Measurements from ENCODE around the gene NELFB. TPM values are rescaled to one million over a fixed set of nuclear protein-coding genes. Genes with fewer than 3 reads are reported as not detected.

The NELFB gene
- total RNA-seq, 2 experiments from 2014 or later: 47.0 to 47.1 TPM

DNA sequence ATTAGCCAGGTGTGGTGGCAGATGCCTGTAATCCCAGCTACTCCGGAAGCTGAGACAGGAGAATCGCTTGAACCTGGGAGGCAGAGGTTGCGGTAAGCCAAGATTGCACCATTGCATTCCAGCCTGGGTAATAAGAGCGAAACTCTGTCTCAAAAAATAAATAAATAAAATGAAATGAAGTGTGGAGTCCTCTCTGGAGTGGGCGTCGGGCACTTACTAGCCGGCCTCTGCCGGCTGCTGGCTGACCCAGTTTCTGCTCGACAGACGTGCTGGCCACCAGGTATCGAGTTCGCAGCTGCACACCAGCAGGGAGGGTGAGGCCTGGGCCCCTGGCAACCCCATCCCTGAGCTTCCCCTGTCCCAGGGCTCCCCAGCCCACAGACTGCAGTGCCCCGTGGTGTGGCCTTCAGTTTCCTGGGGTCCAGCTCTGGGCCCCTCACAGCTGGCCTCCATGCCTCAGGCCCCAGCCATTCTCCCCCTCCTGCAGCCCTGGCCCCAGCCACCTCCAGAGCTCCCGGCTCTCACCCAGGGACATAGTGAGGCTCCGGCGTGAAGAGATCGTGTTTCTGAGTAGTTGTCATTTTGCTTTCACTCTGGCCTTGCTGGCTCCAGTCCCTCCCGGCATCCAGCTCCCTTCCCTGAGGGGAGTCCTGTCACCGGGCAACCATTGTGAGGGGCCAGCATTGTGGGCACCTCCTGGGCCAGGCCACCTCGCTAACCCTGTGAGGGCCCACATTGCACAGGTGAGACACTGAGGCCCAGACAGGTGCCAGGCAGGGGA is 7.8 kb upstream of the NELFB start:
- CTCF ChIA-PET: interaction anchor here (1.1 to 1.5 kb wide), 2 partner anchors 9 to 11 kb away, joined by 3 to 4 read pairs; no protein-coding TSS in a partner anchor
- DNase-seq: no peak

DNA sequence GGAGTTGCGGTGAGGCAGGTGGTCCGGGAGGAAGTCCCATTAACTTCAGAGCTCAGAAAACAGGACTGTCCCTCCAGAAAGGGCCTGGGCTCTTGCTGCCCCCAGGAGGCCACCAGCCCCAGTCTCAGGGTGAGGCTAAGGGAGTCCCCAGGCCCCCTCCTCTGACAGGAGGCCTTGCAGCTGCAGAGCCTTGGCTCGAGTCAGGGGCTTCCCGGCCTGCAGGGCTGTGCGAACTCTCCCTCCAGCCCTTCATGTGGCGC is 7.3 kb upstream of the NELFB start:
- intact Hi-C loops (cut with micrococcal nuclease): loop anchor here (10.0 kb wide), 1 partner anchor 763 kb away; the partner anchor contains the start of gene SEC16A
- no peak overlapping the region for H3K27ac Mint-ChIP-seq
- H3K4me1 Mint-ChIP-seq (ENCODE audit: low read depth): peaks cover 5% of the 10 kb centered on the region
- H3K4me3 Mint-ChIP-seq: no peak overlapping the region
- no peaks in the 10 kb centered on the region for H3K9me3 Mint-ChIP-seq
- CTCF ChIA-PET: interaction anchor here (1.5 kb wide), 1 partner anchor 9 kb away, joined by 4 read pairs; no protein-coding TSS in a partner anchor
- H3K36me3 Mint-ChIP-seq (ENCODE audit: low read depth): peaks cover 6% of the 10 kb centered on the region
- H3K27me3 Mint-ChIP-seq (ENCODE audit: low read depth): no peaks in the 10 kb centered on the region
- DNase-seq: no peak

More for the DNA sequence above, 7.8 kb upstream of the NELFB start:
- Mint-ChIP-seq H3K36me3 (ENCODE audit: low read depth) (peaks cover 11% of the 10 kb centered on the region), H3K27ac (no peak overlapping the region), H3K9me3 (no peaks in the 10 kb centered on the region), H3K4me3 (no peak overlapping the region), H3K4me1 (ENCODE audit: low read depth) (peaks cover 11% of the 10 kb centered on the region), H3K27me3 (ENCODE audit: low read depth) (no peaks in the 10 kb centered on the region)
- intact Hi-C loops (cut with micrococcal nuclease): loop anchor here (10.0 kb wide), 1 partner anchor 763 kb away; the partner anchor contains the start of gene SEC16A

DNA sequence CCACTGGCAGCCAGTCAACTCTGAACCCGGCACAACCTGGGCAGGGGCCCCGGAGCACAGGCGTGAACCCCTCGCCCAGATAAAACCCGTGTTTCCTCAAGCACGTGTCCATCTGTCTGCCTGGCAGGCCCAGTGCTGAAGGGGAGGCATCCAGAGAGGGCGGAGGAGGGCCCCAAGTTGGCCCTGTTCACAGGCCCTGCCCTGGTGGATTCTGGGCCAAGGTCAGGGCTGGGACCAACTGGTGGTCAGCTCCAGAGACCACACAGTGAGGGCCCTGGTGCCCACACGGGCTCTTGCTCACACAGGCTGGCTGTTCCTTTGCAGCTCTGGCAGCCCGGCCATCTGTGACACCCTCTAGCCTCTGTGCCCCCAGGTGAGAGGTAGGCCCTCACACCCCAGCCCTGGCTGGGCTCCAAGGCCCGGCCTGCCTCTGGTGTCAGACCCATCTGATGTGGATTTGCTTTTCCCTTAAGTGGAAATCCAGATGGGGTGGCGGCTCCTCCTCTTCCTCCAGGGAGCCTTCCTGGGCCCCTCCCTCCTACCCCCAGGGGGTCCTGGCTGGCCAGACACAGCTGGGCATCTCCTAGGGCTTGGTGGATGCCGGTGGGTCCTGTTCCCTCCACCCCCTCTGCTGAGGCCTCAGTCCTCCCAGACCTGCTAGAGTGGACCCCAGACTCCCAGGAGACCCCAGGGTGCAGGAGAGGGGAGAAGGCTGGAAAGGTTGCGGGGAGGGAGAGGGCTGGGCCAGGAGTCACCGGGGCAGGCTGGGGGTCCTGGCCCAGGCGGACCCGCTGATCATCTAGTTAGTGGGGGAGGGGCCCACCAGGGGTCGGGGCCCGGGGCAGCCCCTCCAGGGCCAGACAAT is 4.6 kb upstream of the NELFB start:
- no peak for DNase-seq
- Mint-ChIP-seq H3K27ac (no peak overlapping the region), H3K9me3 (no peaks in the 10 kb centered on the region), H3K36me3 (ENCODE audit: low read depth) (no peaks in the 10 kb centered on the region), H3K27me3 (ENCODE audit: low read depth) (no peaks in the 10 kb centered on the region), H3K4me3 (no peak overlapping the region), H3K4me1 (ENCODE audit: low read depth) (peaks cover 6% of the 10 kb centered on the region)
- CTCF ChIA-PET: interaction anchor here (0.8 to 1.1 kb wide), 2 partner anchors 17 to 131 kb away, joined by 3 read pairs; no protein-coding TSS in a partner anchor
- intact Hi-C loops (cut with micrococcal nuclease): no loop called here

DNA sequence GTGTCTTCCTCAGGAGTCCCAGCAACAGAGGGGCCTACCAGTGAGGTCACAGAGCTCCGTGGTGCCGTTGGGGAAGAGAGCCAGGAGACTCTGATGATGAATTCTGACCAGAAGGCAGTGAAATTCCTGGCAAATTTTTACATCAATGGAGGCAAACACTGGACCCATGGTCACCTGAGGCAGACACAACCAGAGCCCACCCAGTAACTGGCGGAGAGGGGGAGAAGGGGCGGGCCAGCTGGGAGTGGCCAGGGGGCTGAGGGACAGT is 4.0 kb upstream of the NELFB start, which contains the start of gene STPG3:
Gene STPG3 (plus strand): TSS at position 93 of the 268 bp plus-strand sequence. CDS start 1 bp downstream, at position 94.
- H3K27ac Mint-ChIP-seq: no peak within 1 kb of the TSS
- H3K9me3 Mint-ChIP-seq: no peaks in the 10 kb centered on the region
- no peak for DNase-seq
- no peak within 1 kb of the TSS for H3K4me3 Mint-ChIP-seq
- H3K4me1 Mint-ChIP-seq (ENCODE audit: low read depth): peaks cover 7% of the 10 kb centered on the region
- no peaks in the 10 kb centered on the region for H3K27me3 Mint-ChIP-seq (ENCODE audit: low read depth)
- CTCF ChIA-PET: interaction anchor here (0.8 to 1.1 kb wide), 2 partner anchors 18 to 132 kb away, joined by 3 read pairs; no protein-coding TSS in a partner anchor
- no peaks in the 10 kb centered on the region for H3K36me3 Mint-ChIP-seq (ENCODE audit: low read depth)
- intact Hi-C loops (cut with micrococcal nuclease): no loop called here

DNA sequence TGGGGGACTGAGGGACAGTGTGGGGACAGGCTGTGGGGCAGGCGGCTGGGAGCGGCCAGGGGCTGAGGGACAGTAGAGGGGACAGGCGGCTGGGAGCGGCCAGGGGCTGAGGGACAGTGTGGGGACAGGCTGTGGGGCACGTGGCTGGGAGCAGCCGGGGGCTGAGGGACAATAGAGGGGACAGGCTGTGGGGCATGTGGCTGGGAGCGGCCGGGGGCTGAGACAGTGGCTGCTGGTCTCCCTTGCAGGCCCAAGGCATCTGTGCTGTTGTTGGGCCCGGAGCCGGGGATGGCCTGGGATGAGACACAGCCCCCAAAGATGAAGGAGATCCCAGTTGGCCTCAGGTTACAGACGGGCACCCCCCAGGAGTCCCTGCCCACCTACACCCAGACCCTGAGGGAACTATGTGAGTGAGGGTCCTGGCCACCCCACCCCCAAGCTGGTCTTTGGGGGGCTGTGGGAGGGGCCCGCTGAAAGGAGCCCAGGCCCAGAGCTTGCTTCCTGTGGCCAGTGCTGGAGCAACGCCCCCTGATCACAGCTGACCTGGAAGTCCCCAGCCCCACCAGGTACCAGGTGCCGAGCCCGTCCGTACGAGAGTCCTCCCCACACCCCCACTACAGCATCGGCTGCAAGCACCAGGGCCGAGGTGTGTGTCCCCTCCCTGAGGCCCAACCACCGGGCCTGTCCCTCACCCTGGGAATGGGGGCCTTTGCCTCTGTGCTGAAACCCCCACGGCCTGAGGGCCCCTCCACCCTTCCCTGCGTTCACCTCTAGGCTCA is 3.4 kb upstream of the NELFB start:
- no peak for DNase-seq
- H3K9me3 Mint-ChIP-seq: no peaks in the 10 kb centered on the region

DNA sequence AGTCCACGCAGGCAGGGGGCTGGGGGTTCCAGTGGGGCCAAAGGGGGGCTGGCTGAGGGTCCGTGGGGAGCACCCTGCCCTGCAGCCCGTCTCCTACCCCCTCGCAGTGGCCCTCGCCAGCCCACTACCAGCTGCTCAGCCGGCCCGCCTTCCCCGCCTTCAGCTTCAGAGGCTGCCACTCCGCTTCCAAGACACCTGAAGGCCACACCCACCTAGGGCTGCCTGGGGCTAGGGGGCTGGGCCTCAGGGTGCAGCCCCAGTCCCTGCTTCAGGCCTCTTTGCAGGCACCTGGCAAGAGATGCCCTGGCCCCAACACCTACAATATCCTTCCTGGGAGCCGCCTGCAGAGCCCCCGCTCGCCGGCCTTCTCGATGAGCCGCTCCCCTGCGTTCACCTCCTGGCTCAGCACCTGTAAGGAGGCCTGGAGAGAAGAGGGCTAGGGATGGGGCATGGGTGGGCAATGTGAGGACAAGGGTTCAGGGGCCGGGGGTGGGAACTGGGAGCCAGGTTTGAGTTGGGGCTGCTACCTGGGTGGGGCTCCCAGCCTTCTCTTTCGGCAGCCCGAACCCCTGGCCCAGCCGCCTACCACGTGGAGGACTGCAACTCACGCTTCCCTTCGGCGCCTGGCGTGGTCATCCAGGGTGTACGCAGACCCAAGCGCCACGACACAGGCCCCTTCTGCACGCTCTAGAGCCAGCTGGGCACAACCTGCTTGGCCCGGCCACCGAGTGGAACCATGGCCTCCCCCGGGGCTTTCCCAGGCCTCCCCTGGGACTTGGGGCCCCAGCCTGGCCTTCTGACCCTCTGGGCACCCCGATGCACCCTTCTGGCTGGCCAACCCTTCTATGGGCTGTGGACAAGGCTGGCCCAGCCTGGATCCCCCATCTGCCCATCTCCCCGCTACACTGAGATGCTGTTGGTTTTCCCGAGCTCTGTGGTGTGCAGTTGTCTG is 2.3 kb upstream of the NELFB start:
- peaks cover 3% of the 10 kb centered on the region for H3K36me3 Mint-ChIP-seq (ENCODE audit: low read depth)
- H3K27ac Mint-ChIP-seq: no peak overlapping the region
- CTCF ChIA-PET: no interaction called here
- no peak overlapping the region for H3K4me3 Mint-ChIP-seq
- no peaks in the 10 kb centered on the region for H3K9me3 Mint-ChIP-seq
- no peak for DNase-seq
- no peaks in the 10 kb centered on the region for H3K27me3 Mint-ChIP-seq (ENCODE audit: low read depth)
- peaks cover 18% of the 10 kb centered on the region for H3K4me1 Mint-ChIP-seq (ENCODE audit: low read depth)
- intact Hi-C loops (cut with micrococcal nuclease): no loop called here

More for the DNA sequence above, 3.4 kb upstream of the NELFB start:
- intact Hi-C loops (cut with micrococcal nuclease): no loop called here
- CTCF ChIA-PET: interaction anchor here (0.8 to 1.1 kb wide), 2 partner anchors 19 to 132 kb away, joined by 3 read pairs; no protein-coding TSS in a partner anchor
- Mint-ChIP-seq H3K4me1 (ENCODE audit: low read depth) (peaks cover 12% of the 10 kb centered on the region), H3K27me3 (ENCODE audit: low read depth) (no peaks in the 10 kb centered on the region), H3K4me3 (no peak overlapping the region), H3K36me3 (ENCODE audit: low read depth) (peaks cover 1% of the 10 kb centered on the region), H3K27ac (no peak overlapping the region)

DNA sequence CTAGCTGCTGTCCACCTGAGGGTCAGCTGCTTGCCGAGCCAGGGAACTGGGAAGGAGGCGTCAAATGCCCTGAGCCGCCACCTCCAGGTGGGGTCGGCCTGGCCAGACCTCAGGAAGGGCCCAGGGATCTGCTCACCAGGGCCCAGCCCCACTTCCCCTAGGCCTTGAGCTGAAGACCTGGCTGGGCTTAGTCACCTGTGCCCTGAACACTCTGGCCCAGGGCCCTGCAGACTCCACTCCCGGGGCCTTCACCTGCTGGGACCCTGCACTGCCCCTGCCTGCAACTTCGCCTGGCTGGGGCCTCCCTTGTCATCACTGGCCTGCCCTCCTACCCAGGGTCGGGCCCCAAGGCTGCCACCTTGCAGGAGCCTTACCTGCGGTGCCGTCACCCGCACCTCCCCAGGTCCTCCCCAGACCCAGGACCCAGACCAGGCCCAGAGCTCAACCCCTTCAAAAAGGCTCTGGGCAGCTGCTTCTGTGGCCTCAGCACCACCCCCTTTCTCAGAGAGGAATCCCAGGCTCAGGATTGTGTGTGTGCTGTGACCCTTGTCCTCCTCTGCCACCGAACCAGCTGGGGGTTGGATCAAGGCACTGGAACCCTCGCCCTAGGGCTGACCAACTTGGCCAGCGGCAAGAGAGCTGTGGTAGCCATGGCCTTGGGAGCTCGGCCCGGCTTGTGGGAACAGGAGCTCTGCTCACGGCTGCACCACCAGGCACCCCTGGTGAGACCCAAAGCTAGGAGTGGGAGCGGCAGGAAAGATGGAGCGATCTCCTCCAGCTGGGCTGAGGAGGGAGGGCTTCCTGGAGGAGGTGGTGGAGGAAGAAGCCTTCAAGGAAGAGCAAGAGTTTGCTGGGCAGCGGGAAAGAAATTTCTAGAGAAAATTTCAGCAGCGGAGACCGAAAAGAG is 1.2 kb upstream of the NELFB start:
- DNase-seq: no peak
- H3K27me3 Mint-ChIP-seq (ENCODE audit: low read depth): no peaks in the 10 kb centered on the region
- intact Hi-C loops (cut with micrococcal nuclease): no loop called here
- H3K27ac Mint-ChIP-seq: no peak overlapping the region
- H3K9me3 Mint-ChIP-seq: no peaks in the 10 kb centered on the region
- peak overlapping the region; percentile 85 for H3K4me3 Mint-ChIP-seq
- CTCF ChIA-PET: interaction anchor here (0.8 to 3.1 kb wide), 3 partner anchors 15 to 219 kb away, joined by 3 to 13 read pairs (median 3); no protein-coding TSS in a partner anchor
- H3K4me1 Mint-ChIP-seq (ENCODE audit: low read depth): peaks cover 18% of the 10 kb centered on the region
- H3K36me3 Mint-ChIP-seq (ENCODE audit: low read depth): peaks cover 6% of the 10 kb centered on the region

DNA sequence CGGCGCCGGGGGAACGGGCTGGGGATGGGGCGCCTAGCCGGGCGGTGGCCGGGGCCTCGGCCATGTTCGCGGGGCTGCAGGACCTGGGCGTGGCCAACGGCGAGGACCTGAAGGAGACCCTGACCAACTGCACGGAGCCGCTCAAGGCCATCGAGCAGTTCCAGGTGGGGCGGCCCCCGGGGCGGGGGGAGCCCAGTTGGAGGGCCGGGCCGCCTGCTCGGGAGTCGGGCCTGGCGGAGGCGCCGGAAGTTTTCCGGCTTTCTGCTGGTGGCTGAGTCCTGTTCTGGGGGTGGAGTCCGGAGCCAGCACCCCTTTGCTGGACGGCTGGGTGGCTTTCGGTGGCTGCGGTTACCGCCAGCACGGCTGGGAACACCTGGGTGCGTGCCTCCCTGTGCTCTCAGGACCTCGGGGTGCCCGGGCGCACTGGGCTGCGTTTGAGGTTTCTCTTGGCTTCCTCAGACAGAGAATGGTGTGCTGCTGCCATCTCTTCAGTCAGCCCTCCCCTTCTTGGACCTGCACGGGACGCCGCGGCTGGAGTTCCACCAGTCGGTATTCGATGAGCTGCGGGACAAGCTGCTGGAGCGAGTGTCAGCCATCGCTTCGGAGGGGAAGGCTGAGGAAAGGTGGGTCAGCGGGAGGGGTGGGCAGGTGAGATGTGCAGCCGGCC is 454 bp downstream of the NELFB start:
- CTCF ChIA-PET: interaction anchor here (1.0 to 3.1 kb wide), 3 partner anchors 19 to 221 kb away, joined by 3 to 13 read pairs (median 3); no protein-coding TSS in a partner anchor
- Mint-ChIP-seq H3K4me3 (peak overlapping the region; percentile 85), H3K27ac (peak overlapping the region; percentile 75), H3K9me3 (no peaks in the 10 kb centered on the region), H3K36me3 (ENCODE audit: low read depth) (peaks cover 8% of the 10 kb centered on the region), H3K4me1 (ENCODE audit: low read depth) (peaks cover 18% of the 10 kb centered on the region), H3K27me3 (ENCODE audit: low read depth) (no peaks in the 10 kb centered on the region)
- DNase-seq: peak; percentile 42
- intact Hi-C loops (cut with micrococcal nuclease): loop anchor here (1.0 kb wide), 2 partner anchors 14 to 32 kb away; partner anchors contain the start of gene TUBB4B

DNA sequence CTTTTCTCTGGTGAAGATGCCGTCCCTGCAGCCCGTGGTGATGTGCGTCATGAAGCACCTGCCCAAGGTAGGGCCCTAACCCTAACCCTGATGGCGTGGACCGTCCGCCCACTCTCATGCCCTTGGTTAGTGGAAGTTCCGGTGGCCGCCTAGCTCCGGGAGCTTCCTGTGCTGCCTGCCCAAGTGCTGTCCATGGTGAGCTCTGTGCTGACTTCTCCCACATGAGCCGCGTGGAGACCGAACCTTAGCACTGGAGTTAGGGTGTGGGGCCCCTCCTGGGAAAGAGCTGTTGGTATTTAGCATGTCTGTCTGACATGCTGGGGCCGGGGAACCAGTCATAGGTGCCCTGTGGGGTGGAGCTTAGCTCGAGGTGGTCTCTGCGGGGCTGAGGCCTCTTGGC is 1.2 kb downstream of the NELFB start:
- Mint-ChIP-seq H3K4me1 (ENCODE audit: low read depth) (peaks cover 18% of the 10 kb centered on the region), H3K4me3 (peak overlapping the region; percentile 85), H3K27me3 (ENCODE audit: low read depth) (no peaks in the 10 kb centered on the region), H3K36me3 (ENCODE audit: low read depth) (peaks cover 8% of the 10 kb centered on the region), H3K9me3 (no peaks in the 10 kb centered on the region), H3K27ac (no peak overlapping the region)
- CTCF ChIA-PET: interaction anchor here (0.7 to 3.1 kb wide), 3 partner anchors 20 to 161 kb away, joined by 3 to 13 read pairs (median 3); no protein-coding TSS in a partner anchor
- no peak for DNase-seq
- intact Hi-C loops (cut with micrococcal nuclease): no loop called here

DNA sequence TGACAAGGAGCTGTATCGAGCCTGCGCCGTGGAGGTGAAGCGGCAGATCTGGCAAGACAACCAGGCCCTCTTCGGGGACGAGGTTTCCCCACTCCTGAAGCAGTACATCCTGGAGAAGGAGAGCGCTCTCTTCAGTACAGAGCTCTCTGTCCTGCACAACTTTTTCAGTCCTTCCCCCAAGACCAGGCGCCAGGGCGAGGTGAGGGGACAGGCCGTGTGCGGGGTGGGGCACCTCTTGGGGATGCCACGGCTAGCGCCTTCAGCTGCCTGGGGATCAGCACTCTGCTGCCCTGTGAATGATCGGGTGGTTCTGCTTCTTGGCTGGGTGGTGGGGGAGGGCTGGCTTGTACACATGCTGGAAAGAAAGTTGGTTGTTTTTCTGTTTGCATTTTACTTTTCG is 1.7 kb downstream of the NELFB start:
- no peaks in the 10 kb centered on the region for H3K9me3 Mint-ChIP-seq
- H3K27ac Mint-ChIP-seq: no peak overlapping the region
- H3K36me3 Mint-ChIP-seq (ENCODE audit: low read depth): peaks cover 12% of the 10 kb centered on the region
- intact Hi-C loops (cut with micrococcal nuclease): no loop called here
- H3K27me3 Mint-ChIP-seq (ENCODE audit: low read depth): no peaks in the 10 kb centered on the region
- no peak for DNase-seq
- H3K4me3 Mint-ChIP-seq: peak overlapping the region; percentile 85
- H3K4me1 Mint-ChIP-seq (ENCODE audit: low read depth): peaks cover 18% of the 10 kb centered on the region
- CTCF ChIA-PET: interaction anchor here (0.7 to 3.1 kb wide), 3 partner anchors 20 to 161 kb away, joined by 3 to 13 read pairs (median 3); no protein-coding TSS in a partner anchor

All from activated naive CD4-positive, alpha-beta T cell treated with anti-CD3 and anti-CD28 coated beads for 36 hours (primary cell).